Fibroblast of the aortic adventitia (primary cell): ENCODE results near the gene NCBP1. TPM values are rescaled to one million over a fixed set of nuclear protein-coding genes. Genes with fewer than 3 reads are reported as not detected.
A peak's percentile ranks its signal among the peaks of the same experiment; 100 is the strongest.

Experiments used
- DNase-seq: peaks from one replicate; pipeline ENCODE4 v3.0.0-alpha.2; 2010; ENCODE audit warnings: low read depth
- H3K4me3 ChIP-seq: 2 replicates; pipeline ENCODE4 v1.5.1; 2011; ENCODE audit warnings: low read depth, mild to moderate bottlenecking, control low read depth, low read length, moderate library complexity
- total RNA-seq: library from RNA; depleted of rRNA; stranded (reverse); fragments of >200 nt; gene quantifications from 2 replicates; pipeline ENCODE4 v1.2.3, GENCODE V29; 2012; ENCODE audit warnings: low replicate concordance
- TF ChIP-seq, protein P1 (sequence below): IDR thresholded peaks from 2 replicates; pipeline ENCODE4 v1.5.1; 2011; ENCODE audit warnings: mild to moderate bottlenecking, low read length, control low read depth, inconsistent platforms; ENCODE audit not compliant: insufficient read depth

NCBP1 gene
- total RNA-seq, 1 donor = 43.3 TPM

DNA sequence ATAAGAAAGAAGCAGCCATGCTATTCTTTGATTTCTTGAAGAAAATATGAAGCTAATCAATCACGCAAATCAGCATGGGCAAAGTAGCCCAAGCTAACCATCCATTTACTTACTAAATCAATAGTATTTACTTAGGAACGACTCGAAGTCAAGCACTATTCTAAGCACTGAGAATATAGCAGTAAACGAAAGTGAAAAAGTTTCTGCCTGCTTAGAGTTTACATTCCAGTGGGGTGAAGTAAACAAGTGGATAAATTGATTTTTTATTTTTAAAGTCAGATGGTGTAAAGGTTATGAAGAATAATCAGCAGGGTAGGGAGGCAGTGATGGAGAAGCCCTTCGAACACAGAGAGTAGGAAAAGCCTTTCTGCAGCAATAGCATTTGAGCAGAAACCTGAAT lies 6.0 kb upstream of the NCBP1 start:
- DNase-seq = no peak
- no peak overlapping the region for H3K4me3 ChIP-seq

DNA sequence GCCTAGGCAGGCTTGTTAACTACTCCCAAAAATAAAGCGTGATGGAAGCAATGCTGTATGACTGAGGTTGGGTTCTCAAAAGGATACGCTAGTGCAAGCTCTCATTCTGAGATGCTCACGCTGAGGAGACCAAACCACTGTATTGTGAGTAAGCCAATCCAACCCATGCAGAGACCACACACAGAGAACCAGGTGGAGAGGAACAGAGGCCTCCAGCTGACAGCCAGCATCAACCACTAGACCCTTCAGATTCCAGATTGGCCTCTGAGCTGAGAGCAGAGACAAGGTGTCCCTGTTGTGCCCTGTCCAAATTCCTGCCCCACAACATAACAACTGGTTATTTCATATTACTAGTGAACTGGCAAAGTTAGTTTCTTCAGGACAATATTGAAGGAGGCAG lies 5.0 kb upstream of the NCBP1 start:
- DNase-seq = no peak
- TF ChIP-seq, protein P1, sequence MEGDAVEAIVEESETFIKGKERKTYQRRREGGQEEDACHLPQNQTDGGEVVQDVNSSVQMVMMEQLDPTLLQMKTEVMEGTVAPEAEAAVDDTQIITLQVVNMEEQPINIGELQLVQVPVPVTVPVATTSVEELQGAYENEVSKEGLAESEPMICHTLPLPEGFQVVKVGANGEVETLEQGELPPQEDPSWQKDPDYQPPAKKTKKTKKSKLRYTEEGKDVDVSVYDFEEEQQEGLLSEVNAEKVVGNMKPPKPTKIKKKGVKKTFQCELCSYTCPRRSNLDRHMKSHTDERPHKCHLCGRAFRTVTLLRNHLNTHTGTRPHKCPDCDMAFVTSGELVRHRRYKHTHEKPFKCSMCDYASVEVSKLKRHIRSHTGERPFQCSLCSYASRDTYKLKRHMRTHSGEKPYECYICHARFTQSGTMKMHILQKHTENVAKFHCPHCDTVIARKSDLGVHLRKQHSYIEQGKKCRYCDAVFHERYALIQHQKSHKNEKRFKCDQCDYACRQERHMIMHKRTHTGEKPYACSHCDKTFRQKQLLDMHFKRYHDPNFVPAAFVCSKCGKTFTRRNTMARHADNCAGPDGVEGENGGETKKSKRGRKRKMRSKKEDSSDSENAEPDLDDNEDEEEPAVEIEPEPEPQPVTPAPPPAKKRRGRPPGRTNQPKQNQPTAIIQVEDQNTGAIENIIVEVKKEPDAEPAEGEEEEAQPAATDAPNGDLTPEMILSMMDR = no peak
- H3K4me3 ChIP-seq = no peak overlapping the region

More for the DNA sequence above, 6.0 kb upstream of the NCBP1 start:
- TF ChIP-seq, protein P1 = no peak

DNA sequence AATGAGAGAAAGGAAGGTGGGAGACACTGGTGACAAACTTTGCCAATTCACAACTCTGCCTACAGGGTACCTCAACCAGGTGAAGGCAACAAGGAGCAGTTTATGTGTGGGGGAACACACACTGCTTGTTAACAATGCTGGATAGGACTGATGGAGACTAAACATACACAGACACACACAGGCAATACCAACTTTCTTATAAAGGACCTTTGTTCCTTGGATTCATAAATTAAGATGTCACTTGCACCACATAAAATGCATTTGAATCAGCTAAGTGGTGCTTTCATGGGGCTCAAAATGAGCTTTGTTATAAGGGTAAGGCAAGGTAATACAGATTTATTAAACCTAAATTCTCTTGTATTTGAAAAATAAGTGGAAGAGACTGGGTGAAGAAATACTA lies 4.5 kb upstream of the NCBP1 start:
- no peak for DNase-seq
- no peak overlapping the region for H3K4me3 ChIP-seq
- TF ChIP-seq, protein P1 = no peak

DNA sequence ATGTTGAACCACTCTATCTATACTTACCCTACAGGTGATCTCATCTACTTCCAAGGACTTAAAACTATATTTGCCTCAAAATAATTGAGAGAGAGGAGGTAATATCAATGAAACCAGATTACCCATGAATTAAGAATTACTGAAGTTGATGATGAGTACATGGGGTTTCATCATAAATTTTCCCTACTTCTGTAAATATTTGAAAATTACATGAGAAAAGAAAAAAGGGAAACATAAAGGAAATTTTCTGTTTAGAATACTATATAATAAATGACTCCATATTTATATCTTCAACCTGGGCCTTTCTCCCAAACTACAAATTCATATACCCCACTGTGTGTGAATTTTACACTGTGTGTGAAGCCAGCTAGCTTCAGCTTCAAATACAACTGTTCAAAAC lies 3.0 kb upstream of the NCBP1 start:
- DNase-seq = no peak
- H3K4me3 ChIP-seq = no peak overlapping the region
- TF ChIP-seq, protein P1 = no peak

DNA sequence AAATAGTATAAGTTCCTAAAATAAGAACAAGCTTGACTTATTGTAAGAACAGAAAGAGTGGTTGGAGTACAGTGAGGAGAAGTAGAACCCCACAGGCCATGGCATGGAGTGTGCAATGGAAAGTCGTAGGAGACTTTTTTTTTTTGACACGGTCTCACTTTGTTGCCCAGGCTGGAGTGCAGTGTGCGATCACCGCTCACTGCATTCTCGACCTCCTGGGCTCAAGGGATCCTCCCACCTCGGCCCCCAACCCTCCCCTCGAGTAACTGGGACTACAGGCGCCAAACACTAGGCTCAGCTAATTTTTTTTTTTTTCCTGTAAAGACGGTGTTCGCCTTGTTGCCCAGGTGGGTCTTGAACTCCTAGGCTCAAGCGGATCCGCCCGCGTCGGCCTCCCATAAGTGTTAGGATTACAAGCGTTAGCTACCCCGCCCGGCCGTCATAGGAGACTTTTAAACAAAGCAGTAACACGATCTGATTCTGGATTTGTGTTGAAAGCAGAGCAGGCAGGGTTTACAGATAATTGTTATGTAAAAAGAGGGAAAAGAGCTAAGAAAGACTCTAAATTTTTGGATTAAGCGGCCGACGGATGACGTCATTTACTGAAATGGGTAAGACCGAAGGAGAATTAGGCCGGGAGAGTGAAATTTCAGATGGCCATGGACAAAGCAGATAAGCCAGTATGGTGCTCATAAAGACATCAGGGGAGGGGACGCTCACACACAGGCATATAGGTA lies 1.2 kb upstream of the NCBP1 start:
- TF ChIP-seq, protein P1 = no peak
- H3K4me3 ChIP-seq = peak overlapping the region; percentile 72
- peak; percentile 91 for DNase-seq

DNA sequence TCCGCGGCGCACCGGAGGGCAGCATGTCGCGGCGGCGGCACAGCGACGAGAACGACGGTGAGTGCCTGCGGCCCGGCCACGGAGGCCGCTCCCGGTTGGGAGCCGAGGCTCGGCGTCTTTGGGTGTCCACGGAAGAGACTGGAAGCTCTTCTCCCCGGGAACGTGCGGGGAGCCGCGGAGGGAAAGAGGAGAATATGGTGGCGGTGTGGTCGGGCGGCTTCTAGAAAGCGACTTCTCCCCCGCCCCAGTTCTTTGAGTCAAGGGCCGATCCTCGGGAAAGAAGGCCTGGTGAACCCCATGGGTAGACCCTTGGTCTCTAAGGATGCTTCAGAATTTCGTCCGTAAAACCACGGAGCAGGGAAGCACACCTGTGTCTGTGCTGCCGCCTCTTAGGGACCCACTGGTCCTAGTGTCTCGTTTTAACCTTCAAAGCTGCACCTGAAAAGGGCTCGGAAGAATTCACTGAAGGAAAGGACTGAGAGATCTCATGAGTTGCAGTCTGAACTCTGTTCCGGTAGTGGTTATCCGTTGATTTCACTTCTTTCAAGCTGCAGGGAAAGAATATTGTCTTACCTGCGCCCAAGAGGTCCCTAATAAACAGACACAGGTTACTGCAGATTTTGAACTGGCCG lies 354 bp downstream of the NCBP1 start:
- peak overlapping the region; percentile 72 for H3K4me3 ChIP-seq
- TF ChIP-seq, protein P1 = no peak
- DNase-seq = no peak
